Fibroblast of skin of abdomen (primary cell): ENCODE measurements around the gene OGFOD3.
"Not testable (repeated sequence)": the region's sequence is repeated elsewhere in the genome, so short reads cannot be mapped to it uniquely, and the experiment has no call there.

ENCODE experiments used
- DNase-seq: peaks from one replicate; pipeline ENCODE4 v3.0.0-alpha.2; 2013

The OGFOD3 gene

DNA sequence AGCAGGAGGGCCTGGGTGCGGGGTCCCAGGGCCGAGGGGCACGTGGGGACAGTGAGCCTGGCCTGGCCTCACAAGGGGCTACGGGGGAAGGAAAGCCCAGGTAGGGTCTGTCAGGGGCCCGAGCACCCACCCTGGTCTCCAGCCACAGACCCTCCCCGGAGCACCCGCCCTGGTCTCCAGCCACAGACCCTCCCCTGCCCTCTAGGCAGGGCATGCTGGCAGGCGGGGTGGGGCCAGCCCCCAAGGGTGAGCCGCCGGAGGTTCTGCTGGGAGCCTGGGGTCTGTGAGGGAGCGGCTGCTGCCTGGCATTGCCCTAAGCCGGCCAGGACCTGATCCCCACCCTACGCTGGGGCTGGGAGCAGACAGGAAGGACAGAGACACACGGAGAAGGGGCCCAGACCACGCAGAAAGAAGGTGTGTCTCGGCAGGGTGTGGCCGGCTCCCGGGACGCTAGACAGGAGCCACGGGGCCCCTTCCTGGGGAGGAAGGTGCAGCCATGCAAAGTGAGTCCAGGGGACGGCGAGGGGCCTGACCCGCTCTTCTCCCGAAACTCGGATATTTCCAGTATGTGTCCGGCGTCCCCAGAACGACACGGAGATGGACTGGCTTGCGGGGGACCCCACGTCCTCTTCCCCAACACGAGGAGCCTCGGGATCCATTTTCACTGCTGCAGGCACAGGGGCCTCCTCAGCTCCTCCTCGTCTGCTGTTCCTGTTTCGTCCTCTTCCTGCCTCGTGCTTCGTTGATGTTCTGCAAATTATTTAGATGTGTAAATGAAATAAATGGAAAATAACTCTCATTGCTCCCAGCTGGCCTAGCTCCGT is 31.3 kb downstream of the OGFOD3 start:
- no peak for DNase-seq

GRCh38 chr17:82386255-82386831 is 32.0 kb downstream of the OGFOD3 start:
- no peak for DNase-seq

DNA sequence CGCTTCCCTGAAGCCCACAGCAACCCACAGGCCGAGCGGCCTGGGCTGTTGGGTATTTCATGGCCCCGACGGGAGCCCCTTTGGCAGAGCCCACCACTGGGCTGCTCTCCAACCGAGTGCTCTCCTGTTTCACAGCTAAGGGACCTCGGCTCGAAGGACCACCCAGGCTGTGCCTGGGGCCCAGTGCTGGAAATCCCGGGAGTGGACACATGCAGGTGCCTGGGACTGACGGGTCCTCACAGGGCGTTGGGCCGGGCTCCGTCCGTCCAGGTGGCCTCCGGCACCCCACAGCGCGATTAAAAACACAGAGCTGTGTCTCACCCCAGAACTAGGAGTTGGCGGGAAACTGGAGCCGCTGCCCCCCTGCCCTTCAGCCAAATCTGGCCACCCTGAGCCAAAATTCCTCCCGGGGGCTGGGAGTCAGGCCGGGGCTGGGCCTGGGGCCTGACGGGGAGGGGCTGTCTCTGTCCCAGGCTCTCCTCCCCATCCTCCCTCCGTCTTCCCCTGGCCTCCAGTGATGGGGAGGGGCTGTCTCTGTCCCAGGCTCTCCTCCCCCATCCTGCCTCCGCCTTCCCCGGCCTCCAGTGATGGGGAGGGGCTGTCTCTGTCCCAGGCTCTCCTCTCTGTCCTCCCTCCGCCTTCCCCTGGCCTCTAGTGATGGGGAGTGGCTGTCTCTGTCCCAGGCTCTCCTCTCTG is 32.7 kb downstream of the OGFOD3 start:
- no peak for DNase-seq

DNA sequence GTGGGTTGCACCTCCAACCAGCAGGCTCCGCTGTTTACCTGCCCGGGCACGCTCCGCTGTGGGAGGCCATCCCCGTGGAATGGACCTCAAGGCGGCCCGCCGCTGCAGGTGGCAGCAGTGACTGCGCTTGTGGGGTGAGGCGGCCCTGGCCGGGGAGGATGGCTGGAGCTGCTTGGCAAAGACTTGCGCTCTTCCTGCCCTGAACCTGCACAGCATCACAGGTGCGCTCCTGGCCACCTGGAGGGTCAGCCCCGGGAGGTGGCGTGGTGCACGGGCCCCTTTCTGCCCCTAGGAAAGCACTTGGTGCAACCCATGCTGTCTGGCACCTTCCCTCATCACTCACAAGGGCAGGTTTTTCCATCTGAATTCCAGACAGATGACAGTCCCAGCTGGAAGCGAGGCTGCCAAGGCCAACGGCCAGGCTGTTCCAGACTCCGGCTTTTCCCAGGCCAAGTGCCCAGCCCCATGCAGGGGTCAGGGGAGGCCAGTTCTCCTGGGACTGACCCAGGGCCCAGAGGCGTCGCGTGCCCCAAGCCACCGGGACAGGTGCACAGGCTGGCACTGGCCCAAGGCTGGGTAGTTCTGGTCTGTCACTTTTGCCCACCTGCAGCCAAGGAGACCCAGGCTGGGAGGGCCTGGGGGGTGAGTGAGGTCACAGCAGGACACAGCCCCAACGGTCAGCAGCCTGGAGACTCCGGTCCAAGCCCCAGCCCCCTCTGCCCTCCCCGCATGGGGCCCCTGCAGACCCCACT is 33.5 kb downstream of the OGFOD3 start:
- no peak for DNase-seq

DNA sequence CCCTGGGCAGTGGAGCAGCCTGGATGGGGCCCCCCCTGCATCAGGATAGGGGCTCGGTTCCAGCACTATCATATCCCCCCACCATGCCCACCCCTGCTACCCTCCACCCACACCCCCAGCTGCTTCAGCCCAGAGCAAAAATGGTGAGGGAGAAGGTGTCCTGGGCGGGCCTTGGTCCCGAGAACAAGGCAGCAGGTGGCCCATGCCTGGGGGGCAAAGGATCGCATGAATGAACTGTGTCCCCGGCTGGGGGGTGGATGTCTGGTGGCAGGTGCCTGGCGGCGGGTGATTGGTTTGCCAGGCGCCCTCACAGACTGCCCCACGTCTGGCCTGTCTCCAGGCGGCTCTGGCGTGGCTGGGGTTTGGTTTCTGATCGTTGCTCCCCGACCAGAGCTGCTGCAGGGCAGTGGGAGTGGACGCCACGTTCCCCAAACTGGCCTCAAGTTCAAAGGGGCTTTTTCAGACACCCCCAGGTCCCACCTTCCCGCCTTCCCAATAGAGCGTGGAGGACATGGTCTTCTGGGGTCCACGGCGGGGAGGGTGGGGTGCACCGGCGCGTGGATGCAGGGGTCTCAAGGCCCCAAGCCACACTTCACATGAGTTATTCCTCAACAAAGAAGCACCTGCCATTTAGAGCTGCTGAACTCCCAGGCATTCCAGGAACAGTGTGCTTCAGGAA is 34.2 kb downstream of the OGFOD3 start:
- DNase-seq = no peak

DNA sequence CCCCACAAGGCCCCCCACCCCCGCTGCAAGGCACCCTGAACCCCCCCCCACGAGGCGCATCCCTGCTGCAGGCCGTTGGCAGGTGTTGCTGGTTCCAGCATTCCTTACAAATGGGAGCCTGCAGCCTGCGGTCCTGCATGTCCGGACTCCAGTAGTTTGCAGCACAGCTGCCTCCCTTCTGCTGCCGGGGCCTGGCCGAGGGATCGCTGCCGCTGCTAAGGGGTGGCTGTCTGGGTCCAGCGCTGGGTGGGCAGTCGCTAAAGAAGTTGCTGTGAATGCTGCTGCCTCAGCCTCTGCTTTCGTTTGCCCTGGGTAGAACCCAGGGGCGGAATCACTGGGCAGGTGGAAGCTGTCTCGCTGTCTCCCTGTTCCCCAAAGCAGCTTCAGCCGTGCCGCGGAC is 35.0 kb downstream of the OGFOD3 start:
- no peak for DNase-seq

GRCh38 chr17:82382933-82383255 is 35.5 kb downstream of the OGFOD3 start:
- no peak for DNase-seq

- DNase-seq = not testable (repeated sequence)
Observed at GRCh38 chr17:82382220-82382932, 36.0 kb downstream of the OGFOD3 start.

DNA sequence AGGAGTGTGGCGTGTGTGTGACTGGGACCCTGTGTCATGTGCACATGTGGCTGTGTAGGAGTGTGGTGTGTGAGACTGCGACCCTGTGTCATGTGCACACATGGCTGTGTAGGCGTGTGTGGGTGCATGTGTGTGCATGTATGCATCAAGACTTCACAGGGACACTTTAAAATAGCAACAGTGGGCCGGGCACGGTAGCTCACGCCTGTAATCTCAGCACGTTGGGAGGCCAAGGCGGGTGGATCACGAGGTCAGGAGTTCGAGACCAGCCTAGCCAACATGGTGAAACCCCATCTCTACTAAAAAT is 36.7 kb downstream of the OGFOD3 start:
- DNase-seq = not testable (repeated sequence)

- no peak for DNase-seq
Observed at GRCh38 chr17:82380860-82381702, 37.3 kb downstream of the OGFOD3 start.

DNA sequence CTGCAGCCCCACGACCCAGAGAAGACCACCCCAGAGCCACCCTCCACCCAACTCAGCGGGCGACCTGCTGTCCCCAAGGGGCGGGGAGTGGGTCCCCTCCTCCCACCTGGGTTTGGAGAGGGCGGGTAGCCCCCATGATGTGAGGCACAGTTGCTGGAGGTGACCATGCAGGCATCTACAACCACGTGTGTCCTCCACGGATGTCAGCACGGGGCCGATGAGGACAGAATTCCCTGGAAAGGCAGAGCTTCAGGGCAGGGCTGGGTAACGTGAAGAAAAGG is 39.7 kb downstream of the OGFOD3 start:
- DNase-seq = no peak

DNA sequence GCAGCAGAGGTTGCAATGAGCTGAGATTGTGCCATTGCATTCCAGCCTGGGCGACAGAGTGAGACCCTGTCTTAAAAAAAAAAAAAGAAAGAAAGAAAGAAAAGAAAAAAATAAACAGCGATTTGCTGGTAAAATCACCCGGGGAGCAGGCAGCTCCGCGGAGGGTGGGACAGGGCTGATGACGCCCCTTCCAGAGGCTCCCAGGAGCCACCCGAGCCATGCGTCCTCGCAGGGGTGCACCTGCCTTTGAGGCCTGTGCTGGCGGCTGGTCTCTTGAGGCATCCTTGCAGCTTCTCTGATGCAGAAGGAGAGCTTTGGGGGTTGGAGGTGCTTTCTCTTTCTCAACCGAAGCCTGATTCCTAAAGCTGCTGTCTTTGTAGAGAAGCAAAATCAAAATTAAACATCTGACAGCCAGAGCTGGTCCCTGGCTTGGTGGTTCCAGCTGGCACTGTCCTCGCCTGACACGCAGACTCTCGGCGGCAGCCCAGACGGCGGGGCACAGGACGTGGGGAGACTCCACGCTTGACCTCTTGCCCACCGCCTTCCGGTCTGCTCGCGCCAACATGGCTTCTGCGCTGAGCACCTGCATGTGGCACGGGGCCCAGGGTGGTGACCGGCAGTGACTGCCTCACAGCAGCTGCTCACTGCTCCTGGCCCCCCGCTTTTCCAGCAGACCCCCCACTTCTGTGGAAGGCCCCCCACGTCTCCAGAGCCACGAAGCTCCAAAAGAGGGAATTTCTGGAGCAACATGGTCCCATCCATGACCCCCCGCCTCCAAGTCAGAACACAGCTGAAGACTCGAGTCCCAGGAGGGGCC is 40.3 kb downstream of the OGFOD3 start:
- DNase-seq = no peak

- DNase-seq = not testable (repeated sequence)
Observed at GRCh38 chr17:82377294-82377693, 41.1 kb downstream of the OGFOD3 start.

- no peak for DNase-seq
Observed at GRCh38 chr17:82376042-82376730, 42.2 kb downstream of the OGFOD3 start.

GRCh38 chr17:82375359-82376041 is 42.9 kb downstream of the OGFOD3 start:
- DNase-seq = no peak

DNA sequence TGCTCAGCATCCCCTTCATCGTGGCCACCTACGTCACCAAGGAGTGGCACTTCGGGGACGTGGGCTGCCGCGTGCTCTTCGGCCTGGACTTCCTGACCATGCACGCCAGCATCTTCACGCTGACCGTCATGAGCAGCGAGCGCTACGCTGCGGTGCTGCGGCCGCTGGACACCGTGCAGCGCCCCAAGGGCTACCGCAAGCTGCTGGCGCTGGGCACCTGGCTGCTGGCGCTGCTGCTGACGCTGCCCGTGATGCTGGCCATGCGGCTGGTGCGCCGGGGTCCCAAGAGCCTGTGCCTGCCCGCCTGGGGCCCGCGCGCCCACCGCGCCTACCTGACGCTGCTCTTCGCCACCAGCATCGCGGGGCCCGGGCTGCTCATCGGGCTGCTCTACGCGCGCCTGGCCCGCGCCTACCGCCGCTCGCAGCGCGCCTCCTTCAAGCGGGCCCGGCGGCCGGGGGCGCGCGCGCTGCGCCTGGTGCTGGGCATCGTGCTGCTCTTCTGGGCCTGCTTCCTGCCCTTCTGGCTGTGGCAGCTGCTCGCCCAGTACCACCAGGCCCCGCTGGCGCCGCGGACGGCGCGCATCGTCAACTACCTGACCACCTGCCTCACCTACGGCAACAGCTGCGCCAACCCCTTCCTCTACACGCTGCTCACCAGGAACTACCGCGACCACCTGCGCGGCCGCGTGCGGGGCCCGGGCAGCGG is 43.6 kb downstream of the OGFOD3 start:
- DNase-seq = no peak

DNA sequence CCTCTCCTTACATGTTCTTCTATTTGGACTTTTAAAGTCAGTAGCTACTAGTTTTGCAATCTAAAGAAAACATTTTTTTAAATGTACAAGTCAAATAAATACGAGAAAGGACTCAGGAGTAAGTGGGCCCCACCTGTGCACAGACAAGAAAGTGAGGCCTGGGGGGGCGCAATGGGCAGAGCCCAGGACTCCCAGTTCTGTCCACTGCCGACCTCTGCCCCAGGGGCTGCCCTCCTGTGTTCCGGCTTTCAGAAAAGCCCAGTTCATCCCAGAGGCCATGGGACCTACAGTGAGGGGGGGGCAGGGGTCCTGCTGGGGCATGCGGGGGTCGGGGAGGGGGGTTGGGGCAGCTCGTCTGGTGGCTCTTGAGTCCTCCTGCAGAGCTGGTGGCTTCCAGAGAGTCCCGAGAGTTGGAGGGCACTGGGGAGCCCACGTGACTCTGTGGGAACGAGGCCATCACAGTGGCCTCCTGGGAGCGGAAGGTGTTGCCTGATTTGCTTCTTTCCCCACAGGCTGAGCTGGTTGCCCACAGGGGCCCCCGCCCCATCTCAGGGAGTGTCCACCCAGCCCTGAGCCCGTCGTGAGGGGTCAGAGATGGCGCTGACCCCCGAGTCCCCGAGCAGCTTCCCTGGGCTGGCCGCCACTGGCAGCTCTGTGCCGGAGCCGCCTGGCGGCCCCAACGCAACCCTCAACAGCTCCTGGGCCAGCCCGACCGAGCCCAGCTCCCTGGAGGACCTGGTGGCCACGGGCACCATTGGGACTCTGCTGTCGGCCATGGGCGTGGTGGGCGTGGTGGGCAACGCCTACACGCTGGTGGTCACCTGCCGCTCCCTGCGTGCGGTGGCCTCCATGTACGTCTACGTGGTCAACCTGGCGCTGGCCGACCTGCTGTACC is 44.4 kb downstream of the OGFOD3 start:
- no peak for DNase-seq
